8988T (cell line): ENCODE data around the gene TIMM23.
"Not testable (repeated sequence)": the region's sequence is repeated elsewhere in the genome, so short reads cannot be mapped to it uniquely, and the experiment has no call there.

ENCODE experiments used
- DNase-seq: peaks from one replicate; pipeline ENCODE4 v3.0.0; 2011

Gene TIMM23

GRCh38 chr10:46025406-46025805, 53.1 kb downstream of the TIMM23 start:
- no peak for DNase-seq

GRCh38 chr10:46026106-46026505, 53.8 kb downstream of the TIMM23 start:
- no peak for DNase-seq

- DNase-seq: no peak
Observed at GRCh38 chr10:46028584-46029460, 56.5 kb downstream of the TIMM23 start.

GRCh38 chr10:46029461-46030030, 57.3 kb downstream of the TIMM23 start:
- no peak for DNase-seq

GRCh38 chr10:46030091-46030937, 58.0 kb downstream of the TIMM23 start, which contains the start of gene NCOA4:
TSS of gene NCOA4 (minus strand) at chr10:46030623. CDS start at chr10:46016680, 13,943 bp downstream.
- DNase-seq: peak; percentile 91

- no peak for DNase-seq
Observed at GRCh38 chr10:46031648-46032532, 59.6 kb downstream of the TIMM23 start.

GRCh38 chr10:46033602-46034011, 61.3 kb downstream of the TIMM23 start:
- DNase-seq: no peak

- no peak for DNase-seq
Observed at GRCh38 chr10:46035923-46036849, 63.9 kb downstream of the TIMM23 start.

GRCh38 chr10:46037107-46037825, 65.0 kb downstream of the TIMM23 start:
- DNase-seq: no peak

GRCh38 chr10:46040004-46040403, 67.7 kb downstream of the TIMM23 start:
- no peak for DNase-seq

GRCh38 chr10:46042527-46042926, 70.2 kb downstream of the TIMM23 start:
- DNase-seq: no peak

GRCh38 chr10:46046261-46046660, 74.0 kb downstream of the TIMM23 start, which contains the start of gene MSMB:
TSS of gene MSMB (minus strand) at chr10:46046269. CDS start at chr10:46046237, 32 bp downstream.
- DNase-seq: no peak

- no peak for DNase-seq
Observed at GRCh38 chr10:46048152-46048551, 75.9 kb downstream of the TIMM23 start.

- not testable (repeated sequence) for DNase-seq
Observed at GRCh38 chr10:46049497-46049831, 77.2 kb downstream of the TIMM23 start.

- DNase-seq: no peak
Observed at GRCh38 chr10:46050941-46051623, 78.8 kb downstream of the TIMM23 start.

GRCh38 chr10:46052057-46052790, 79.9 kb downstream of the TIMM23 start:
- DNase-seq: no peak

GRCh38 chr10:46052791-46053375, 80.6 kb downstream of the TIMM23 start:
- DNase-seq: no peak
